GM19099 (cell line): Measurements from ENCODE around the gene DHRS3.

ENCODE experiments used
- POLR2A ChIP-seq: IDR thresholded peaks from 3 replicates; pipeline ENCODE4 v1.6.1; 2011; ENCODE audit warnings: low read depth; ENCODE audit not compliant: insufficient read length; ENCODE audit errors: extremely low read depth

The DHRS3 gene

GRCh38 chr1:12537906-12538461 lies 80.0 kb downstream of the DHRS3 start:
- no peak for TF ChIP-seq POLR2A

- no peak for TF ChIP-seq POLR2A
Observed at GRCh38 chr1:12537294-12537693, 80.7 kb downstream of the DHRS3 start.

- TF ChIP-seq POLR2A = no peak
Observed at GRCh38 chr1:12536023-12536639, 81.9 kb downstream of the DHRS3 start.

GRCh38 chr1:12532405-12533315 lies 85.3 kb downstream of the DHRS3 start:
- no peak for TF ChIP-seq POLR2A

- TF ChIP-seq POLR2A = no peak
Observed at GRCh38 chr1:12531179-12531499, 86.9 kb downstream of the DHRS3 start.

GRCh38 chr1:12530462-12531178 lies 87.4 kb downstream of the DHRS3 start:
- TF ChIP-seq POLR2A = no peak

GRCh38 chr1:12529640-12530174 lies 88.3 kb downstream of the DHRS3 start:
- TF ChIP-seq POLR2A = no peak

GRCh38 chr1:12528021-12528852 lies 89.8 kb downstream of the DHRS3 start:
- no peak for TF ChIP-seq POLR2A

- TF ChIP-seq POLR2A = no peak
Observed at GRCh38 chr1:12527564-12527963, 90.4 kb downstream of the DHRS3 start.

- no peak for TF ChIP-seq POLR2A
Observed at GRCh38 chr1:12525311-12526181, 92.5 kb downstream of the DHRS3 start.

- no peak for TF ChIP-seq POLR2A
Observed at GRCh38 chr1:12524266-12524665, 93.7 kb downstream of the DHRS3 start.

- no peak for TF ChIP-seq POLR2A
Observed at GRCh38 chr1:12521096-12521495, 96.9 kb downstream of the DHRS3 start.

- no peak for TF ChIP-seq POLR2A
Observed at GRCh38 chr1:12519693-12520364, 98.2 kb downstream of the DHRS3 start.
